ENCODE measurements around the gene CPNE7.
"Not testable (repeated sequence)": the region's sequence is repeated elsewhere in the genome, so short reads cannot be mapped to it uniquely, and the experiment has no call there.

CPNE7 gene

GRCh38 chr16:89569506-89570341 is 5.8 kb upstream of the CPNE7 start:
- DNase-seq: no peak

- DNase-seq: no peak
Measured at GRCh38 chr16:89570342-89570923, 5.1 kb upstream of the CPNE7 start.

GRCh38 chr16:89570983-89571598 is 4.5 kb upstream of the CPNE7 start:
- DNase-seq: not testable (repeated sequence)

- DNase-seq: no peak
Measured at GRCh38 chr16:89571636-89572035, 3.9 kb upstream of the CPNE7 start.

- no peak for DNase-seq
Measured at GRCh38 chr16:89572073-89572484, 3.5 kb upstream of the CPNE7 start.

- DNase-seq: no peak
Measured at GRCh38 chr16:89572485-89573205, 2.9 kb upstream of the CPNE7 start.

- DNase-seq: no peak
Measured at GRCh38 chr16:89573826-89574680, 1.5 kb upstream of the CPNE7 start.

GRCh38 chr16:89574681-89575246 is 794 bp upstream of the CPNE7 start:
- DNase-seq: peak; percentile 59

GRCh38 chr16:89576153-89577054 is 846 bp downstream of the CPNE7 start:
- no peak for DNase-seq

- DNase-seq: no peak
Measured at GRCh38 chr16:89577055-89577759, 1.6 kb downstream of the CPNE7 start.

GRCh38 chr16:89579351-89579750 is 3.8 kb downstream of the CPNE7 start:
- no peak for DNase-seq

GRCh38 chr16:89581045-89581695 is 5.6 kb downstream of the CPNE7 start:
- no peak for DNase-seq

GRCh38 chr16:89581861-89582563 is 6.5 kb downstream of the CPNE7 start:
- DNase-seq: no peak

- no peak for DNase-seq
Measured at GRCh38 chr16:89582614-89583196, 7.1 kb downstream of the CPNE7 start.

GRCh38 chr16:89583197-89583894 is 7.8 kb downstream of the CPNE7 start:
- DNase-seq: no peak

GRCh38 chr16:89583895-89584644 is 8.5 kb downstream of the CPNE7 start:
- DNase-seq: no peak

All from stimulated activated CD4-positive, alpha-beta T cell treated with anti-CD3 and anti-CD28 coated beads, Interleukin-12 subunit alpha, Interleukin-12 subunit beta, amount 100 ng/mL, for 4 hours (primary cell).